ENCODE measurements around the gene OR2AK2.

DNA sequence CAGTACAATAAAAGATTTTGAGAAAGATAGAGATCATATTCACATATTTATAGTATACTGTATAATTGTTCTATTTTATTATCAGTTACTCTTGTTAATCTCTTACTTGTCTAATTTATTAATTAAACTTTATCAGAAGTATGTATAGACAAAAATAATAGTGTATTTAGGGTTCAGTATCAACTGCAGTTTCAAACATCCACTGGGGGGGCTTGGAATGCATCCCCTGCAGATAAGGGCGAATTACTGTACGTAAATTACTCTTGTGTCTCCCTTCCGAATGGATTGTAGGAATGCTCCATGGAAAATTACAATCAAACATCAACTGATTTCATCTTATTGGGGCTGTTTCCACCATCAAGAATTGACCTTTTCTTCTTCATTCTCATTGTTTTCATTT lies 16.5 kb upstream of the OR2AK2 start, which contains the start of gene OR2L8:
- no peak for TF ChIP-seq YY1 (IDR thresholded peaks at IDR 0.05; ENCODE audit: low read depth)
- TF ChIP-seq, protein P1, sequence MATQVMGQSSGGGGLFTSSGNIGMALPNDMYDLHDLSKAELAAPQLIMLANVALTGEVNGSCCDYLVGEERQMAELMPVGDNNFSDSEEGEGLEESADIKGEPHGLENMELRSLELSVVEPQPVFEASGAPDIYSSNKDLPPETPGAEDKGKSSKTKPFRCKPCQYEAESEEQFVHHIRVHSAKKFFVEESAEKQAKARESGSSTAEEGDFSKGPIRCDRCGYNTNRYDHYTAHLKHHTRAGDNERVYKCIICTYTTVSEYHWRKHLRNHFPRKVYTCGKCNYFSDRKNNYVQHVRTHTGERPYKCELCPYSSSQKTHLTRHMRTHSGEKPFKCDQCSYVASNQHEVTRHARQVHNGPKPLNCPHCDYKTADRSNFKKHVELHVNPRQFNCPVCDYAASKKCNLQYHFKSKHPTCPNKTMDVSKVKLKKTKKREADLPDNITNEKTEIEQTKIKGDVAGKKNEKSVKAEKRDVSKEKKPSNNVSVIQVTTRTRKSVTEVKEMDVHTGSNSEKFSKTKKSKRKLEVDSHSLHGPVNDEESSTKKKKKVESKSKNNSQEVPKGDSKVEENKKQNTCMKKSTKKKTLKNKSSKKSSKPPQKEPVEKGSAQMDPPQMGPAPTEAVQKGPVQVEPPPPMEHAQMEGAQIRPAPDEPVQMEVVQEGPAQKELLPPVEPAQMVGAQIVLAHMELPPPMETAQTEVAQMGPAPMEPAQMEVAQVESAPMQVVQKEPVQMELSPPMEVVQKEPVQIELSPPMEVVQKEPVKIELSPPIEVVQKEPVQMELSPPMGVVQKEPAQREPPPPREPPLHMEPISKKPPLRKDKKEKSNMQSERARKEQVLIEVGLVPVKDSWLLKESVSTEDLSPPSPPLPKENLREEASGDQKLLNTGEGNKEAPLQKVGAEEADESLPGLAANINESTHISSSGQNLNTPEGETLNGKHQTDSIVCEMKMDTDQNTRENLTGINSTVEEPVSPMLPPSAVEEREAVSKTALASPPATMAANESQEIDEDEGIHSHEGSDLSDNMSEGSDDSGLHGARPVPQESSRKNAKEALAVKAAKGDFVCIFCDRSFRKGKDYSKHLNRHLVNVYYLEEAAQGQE (IDR thresholded peaks at IDR 0.05; ENCODE audit: low read depth) = no peak
- no peak for TF ChIP-seq CREB1 (IDR thresholded peaks at IDR 0.05; ENCODE audit: low read depth)
- no peak for TF ChIP-seq EP300 (IDR thresholded peaks at IDR 0.05; ENCODE audit: borderline replicate concordance)

Data from Ishikawa (cell line).